ENCODE measurements around the gene KCNIP2.

KCNIP2 gene

DNA sequence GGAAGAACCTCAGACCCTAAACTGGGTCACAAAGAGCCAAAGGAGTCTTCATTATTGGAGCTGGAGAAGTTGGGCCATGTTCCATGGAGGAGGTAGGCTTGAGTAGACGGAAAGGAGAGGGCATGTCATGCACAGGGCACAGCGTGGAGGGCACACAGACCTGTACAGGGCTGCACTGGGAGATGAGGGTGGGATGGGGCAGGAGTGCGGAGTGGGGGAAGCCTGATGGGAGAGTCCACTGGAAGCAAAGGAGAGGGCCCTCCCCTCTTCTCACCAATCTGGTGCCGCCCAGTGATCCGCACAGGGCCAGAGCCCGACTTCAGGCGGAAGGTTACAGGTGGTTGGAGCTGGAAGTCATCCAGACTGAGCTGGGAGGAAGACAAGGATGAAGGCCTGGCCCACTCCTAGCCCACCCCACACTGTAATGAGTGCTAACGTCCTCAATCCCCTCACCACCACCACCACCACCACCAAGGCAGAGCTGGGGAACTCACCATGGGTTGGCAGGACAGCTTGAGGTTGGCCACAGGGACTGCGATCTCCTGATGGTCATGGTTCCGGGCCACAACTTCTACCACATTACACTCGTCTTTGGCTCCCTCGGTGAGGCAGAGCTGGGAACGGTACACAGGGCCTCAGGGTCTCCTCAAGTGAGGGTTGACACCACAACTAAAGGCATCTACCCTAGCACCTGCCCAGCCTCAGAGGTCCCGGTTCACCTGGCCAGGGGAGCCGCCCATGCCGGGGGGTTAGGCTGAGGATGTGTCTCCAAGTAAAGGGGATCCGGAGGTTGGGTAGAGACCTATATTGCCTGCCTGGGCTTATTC is 61.4 kb downstream of the KCNIP2 start:
- no peak for DNase-seq

DNA sequence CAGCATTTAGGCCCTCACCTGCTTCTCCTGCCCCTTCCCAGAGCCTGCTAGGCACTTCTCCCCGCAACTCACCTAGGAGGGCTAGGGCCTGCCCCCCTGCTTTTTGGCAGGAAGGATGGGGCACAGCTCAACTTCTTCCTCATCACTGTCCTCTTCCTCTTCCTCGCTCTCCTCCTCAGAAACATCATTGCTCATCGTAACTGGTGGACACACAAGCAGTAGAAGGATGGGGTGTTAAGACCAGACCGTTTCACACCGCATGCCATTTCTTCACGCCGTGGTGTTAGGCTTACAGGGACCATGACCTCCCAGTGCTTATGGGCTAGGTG is 62.0 kb downstream of the KCNIP2 start:
- DNase-seq, result no peak

DNA sequence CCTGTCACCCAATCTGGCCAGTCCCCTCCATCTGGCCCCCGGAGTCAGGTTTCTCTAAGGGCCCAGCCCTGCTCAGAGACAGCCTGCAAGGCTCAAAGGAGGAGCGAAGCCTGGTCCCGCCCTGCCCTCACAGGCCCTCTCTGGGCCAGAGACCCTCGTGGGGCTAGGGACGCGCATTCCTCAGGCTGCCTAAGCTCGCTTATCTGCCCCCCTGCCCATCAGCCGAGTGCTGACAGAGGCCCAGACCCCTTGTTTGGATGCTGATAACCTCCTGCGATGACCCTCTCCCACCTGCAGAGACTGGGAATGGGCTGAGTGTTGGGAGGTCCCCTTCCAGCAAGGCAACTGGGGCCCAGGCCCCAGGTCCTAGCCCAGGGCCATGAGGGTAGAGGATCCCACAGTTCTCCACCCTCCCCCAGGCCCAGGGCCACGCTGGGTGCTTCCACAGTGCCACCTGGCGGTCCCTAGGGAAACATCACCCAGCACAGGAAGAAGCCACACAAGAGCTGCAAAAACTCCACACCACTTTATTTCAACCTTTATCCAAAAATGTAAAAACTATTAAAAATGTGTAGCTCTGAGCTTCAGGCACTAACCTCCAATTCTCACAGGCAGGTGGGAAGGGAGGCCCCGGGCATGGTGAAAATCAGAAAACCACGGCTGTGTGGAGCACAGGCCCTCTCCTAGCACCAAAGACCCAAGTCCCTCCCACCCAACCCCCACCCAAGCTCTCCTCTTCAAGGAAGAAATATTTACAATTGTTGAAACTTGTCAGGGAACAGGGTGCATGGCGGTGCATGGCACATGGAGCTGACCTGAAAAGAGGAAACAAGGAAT is 62.6 kb downstream of the KCNIP2 start:
- peak; percentile 80 for DNase-seq

DNA sequence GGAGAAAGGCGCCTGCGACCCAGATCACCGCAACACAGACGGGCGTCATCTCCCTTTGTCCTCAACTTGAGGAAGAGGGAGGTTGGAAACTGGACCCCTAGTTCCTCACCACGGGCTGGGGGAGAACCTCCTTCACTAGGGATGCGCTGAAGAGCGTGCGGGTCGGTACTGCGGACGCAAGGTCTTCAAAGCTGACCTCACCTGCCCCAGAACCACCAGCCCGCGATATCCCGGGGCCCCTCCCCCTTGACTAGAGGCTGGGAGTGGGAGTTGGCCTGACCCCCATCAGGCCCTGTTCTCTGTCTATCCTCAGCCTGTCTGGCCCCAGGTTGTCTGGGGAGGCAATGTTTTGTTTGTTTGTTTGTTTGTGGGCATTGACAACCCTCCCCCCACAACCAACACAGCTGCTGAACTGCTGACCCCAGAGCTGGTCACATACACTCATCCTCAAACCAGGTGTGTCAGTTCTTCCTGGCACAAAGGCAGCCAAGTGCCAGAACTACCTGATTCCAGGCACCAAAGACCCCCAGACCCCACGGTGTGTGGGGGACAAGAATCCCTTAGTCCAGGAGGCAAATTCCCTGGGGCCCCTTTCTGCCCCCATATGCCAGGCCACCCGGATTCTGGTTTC is 63.3 kb downstream of the KCNIP2 start:
- DNase-seq, result no peak

DNA sequence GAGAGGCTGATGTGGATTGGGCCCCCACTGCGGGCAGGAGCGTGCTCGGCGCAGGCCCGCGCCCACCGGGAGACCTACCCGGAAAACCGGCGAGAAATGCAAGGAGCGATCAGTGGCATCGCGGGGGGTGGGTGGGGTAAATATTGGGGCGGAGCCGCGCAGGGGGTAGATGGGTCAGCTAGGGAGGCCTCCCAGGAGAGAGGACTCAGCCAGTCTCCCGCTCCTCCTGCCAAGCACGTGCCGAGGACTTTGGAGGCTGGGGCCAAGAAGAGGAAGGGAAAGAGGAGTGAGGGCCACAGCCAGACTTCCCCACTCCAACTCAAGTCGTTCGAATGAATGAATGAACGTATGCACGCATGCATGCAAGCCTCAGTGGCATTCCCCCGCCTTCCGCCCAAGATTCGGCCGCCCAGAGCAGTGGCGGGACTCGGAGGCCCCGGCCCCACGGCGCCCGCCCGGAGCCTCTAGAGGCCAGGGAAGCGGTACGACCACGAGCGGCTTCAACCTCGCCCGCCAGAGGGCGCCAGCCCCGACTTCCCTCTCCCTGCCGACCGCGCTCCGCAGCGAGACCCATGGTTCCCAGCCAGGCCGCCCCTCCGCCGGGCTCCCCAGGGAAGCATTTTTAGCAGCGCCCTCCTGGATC is 63.9 kb downstream of the KCNIP2 start:
- DNase-seq, result peak; percentile 88

DNA sequence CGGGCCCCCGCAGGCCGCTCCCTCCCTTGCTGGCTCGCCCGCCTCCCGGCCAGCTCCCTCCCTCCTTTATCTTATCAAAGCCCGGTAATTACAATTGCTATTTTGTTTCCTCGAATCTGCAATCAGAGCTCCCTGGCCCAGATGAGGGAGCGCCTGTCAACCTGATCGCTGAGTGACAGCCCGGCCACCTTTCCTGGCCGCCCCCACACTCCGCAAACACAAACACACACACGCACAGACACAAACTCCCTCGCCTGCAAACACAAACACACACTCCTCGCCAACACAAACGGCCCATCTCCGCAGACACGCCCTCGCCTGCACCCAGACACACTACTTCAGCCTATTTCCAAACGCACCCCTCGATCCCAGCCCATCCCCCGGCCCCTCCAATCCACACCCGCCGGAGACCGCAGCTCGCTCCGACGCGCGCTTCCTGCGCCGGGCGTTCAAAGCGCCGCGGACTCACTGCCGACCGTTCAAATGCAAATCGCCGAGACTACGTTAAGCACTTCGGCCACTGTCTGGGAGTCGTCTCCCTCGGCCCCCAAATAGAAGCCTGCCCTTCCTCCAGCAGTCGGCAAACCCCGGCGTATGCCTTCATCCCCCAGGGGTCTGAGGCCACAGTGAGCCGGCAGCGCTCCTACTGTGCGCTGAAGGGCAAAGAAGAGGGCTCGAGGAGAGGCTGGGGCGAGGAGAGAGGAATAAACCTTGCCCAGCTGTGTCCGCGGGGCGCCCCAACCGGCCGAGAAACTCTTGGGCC is 64.6 kb downstream of the KCNIP2 start:
- DNase-seq, result peak; percentile 34

DNA sequence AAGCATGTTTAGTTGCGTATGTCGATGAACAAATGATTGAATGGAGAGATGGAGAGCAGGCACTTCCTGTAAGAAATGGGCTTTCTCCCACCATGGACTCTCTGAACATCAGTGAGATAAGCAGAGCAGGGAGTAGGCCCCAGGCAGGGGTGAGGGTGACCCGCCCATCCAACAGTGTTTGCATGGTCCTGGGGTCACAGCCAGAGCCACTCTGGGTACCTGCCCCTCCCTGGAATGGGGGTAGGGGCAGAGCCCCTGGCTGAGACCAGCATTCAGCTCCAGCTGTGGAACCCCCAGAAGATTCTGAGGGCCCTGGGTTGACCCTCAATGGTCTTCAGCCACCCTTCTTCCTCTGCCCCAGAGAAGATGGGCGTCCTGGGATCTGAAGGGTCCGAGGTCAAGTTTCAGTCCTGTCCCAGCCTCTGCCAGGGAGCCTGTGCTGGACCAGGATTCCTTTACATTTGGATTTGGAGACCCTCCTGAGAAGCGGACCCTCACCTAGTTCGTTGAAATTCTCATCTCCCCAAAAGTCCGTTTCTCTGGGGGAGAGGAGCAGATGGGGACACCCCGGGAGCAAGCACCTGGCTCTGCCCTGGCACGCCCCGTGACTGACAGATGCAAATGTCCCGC is 65.3 kb downstream of the KCNIP2 start:
- DNase-seq, result no peak

DNA sequence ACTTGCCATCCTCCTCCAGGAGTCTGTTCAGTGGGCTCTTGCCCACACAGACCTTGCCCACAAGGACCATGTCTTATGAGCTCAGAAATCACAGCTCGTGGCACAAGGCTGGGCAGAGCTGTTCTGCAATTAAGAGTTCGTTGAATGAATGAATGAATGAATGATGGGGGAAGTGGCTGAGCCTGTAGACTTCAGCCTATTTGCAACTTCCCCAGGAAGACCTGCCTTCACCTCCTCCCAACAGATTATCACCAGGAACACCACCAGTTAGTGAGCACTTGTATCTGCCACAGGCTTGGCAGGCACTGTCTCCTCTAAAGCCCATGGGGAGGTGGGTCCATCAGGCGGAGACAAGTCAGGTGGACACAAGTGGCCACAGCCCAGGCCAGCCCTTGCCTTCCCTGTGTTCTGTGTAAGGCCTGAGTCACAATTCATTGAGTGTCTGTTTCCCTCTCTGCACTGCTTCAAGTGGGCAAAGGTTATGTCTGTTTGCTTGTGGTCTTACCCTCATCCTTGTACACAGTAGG is 65.9 kb downstream of the KCNIP2 start:
- DNase-seq, result no peak

DNA sequence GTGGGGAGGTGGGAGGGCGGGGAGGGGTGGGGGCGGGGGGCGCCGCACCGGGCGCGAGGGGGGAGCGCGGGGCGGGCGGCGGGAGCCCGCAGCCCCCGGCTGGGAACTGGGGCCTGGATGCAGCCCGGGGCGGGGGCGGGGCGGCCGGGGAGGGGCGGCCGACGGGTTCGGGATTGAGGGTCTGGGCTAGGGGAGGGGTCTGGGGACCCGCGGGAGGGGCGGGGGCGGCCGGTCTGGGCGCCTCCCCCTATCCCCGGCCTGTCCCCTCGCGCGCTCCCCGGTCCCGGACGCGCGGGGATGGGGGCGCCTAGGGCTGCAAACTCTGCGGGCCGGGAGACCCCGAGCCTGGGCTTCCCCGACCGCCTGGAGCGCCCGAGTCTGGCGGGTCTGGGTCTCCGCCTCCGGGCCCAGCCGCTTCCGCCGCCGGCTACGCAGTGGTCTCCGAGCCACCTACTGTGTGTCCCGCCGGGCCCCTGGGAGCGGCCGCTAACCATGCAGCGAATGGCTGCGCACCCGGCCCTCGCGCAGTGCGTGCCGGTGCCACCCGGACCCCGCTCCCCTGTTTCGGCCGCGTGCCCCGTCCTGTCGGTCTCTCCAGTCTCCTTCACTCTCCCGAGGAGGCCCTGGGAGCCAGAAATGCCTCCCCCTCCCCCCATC is 67.3 kb downstream of the KCNIP2 start:
- DNase-seq, result peak; percentile 22
